HG02571 (cell line): ENCODE results near the gene SRPK2.
A peak's percentile ranks its signal among the peaks of the same experiment; 100 is the strongest.
"Not testable (repeated sequence)": the region's sequence is repeated elsewhere in the genome, so short reads cannot be mapped to it uniquely, and the experiment has no call there.

Experiments used
- ATAC-seq: cut with Tn5 transposase; IDR thresholded peaks from one replicate; pipeline ENCODE4 v1.9.1; 2021; ENCODE audit warnings: mild to moderate bottlenecking, moderate library complexity; ENCODE audit not compliant: unreplicated experiment

The SRPK2 gene

GRCh38 chr7:105268511-105269392 is 120.0 kb downstream of the SRPK2 start:
- peak; percentile 66 for ATAC-seq

- ATAC-seq = peak; percentile 28
Measured at GRCh38 chr7:105268056-105268455, 120.7 kb downstream of the SRPK2 start.

DNA sequence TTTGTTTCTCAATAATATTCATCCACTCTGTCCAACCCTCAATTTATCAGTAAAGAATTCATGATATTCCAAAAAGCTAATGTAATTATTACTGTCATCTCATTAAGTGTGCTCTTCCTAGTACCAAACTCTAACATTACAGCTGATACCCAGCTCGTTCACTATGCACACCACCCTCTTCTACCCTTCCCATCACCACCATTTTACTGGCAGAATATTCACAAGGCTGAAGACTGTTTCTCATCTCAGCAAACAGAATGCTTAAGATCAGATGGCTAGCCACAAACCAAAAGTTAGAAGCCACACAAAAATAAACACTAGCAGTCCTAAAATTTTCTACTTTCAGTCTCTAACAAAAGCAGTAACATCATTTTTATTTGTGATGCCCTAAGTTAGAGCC is 121.5 kb downstream of the SRPK2 start:
- no peak for ATAC-seq

DNA sequence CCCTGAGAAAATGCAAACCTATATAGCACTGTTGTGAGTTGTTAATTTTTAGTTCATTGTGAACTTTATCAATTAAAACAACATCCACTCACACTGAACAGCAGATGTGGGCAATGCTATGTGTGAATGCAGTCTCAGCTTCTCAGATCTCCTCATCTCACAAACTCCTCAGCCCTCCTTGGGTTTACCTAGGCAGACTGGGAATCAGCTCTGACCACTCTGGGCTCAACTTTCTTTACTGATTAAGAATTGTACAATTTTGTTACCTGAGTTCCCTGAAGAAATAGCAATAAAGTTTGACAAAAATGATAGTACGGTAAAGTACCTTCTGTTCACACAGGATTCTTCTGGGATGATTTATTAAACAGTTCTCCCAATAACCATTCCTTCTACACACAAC is 124.0 kb downstream of the SRPK2 start:
- ATAC-seq = no peak

DNA sequence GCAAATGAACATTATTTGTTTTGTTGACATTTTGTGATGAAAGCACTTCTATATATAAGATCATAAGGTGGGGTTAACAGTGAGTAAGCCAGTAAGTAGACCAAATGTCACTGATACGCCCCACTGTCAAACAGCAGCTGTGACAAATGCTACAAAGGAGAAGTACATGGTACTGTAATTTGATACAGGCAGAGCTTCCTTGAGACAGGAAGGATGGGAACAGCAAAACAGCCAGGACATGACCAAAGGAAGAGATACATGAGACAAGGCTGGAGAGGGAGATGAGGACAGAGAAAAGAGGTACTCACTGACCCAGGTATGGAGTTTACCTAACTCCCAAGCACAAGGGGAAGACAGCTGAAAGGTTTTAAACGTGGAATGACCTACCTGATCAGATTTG is 127.0 kb downstream of the SRPK2 start:
- ATAC-seq = no peak

GRCh38 chr7:105260201-105260871 is 128.4 kb downstream of the SRPK2 start:
- not testable (repeated sequence) for ATAC-seq

DNA sequence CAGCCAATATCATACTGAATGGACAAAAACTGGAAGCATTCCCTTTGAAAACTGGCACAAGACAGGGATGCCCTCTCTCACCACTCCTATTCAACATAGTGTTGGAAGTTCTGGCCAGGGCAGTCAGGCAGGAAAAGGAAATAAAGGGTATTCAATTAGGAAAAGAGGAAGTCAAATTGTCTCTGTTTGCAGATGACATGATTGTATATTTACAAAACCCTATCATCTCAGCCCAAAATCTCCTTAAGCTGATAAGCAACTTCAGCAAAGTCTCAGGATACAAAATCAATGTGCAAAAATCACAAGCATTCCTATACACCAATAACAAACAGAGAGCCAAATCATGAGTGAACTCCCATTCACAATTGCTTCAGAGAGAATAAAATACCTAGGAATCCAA is 129.8 kb downstream of the SRPK2 start:
- ATAC-seq = not testable (repeated sequence)

DNA sequence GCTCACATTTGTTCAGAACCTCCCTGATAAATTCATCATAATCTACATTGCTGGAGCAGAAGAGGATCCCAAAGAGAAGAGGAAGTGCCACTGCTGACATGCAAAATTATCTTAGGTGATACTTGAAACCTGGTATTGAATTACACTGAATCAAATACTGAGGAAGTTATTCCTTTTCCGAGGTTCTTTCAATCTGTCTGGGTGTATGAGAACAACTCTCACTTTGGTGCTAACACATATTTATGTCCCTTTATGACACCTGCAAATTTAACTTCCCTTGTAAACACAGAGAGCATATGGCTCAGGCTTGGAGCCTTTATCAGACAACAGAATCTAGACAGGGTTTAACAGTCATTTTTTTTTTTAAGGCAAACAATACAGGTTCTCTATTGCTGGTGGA is 131.4 kb downstream of the SRPK2 start:
- no peak for ATAC-seq

DNA sequence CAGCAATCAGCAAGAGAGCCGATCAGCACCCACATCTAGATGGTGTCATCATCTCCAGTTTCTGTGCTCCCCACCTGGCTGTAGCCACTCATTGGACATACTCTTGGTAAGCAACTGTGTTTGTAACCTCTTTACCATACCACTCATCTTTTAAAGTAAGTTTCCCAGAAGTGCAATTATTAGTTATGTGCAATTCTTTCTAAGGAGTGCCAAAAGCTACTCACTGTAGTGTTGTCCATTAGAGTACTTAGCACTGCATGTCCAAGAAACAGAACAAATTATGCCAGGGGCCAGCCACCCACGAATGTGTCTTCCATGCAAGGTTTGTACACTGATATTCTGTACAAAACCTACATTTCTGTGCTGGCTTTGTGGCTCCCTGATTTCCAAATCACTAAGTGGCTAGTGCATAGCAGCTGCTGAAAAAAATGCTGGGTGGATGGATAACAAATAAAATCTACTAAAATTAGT is 131.9 kb downstream of the SRPK2 start:
- no peak for ATAC-seq

GRCh38 chr7:105250706-105251105 is 138.0 kb downstream of the SRPK2 start:
- no peak for ATAC-seq

DNA sequence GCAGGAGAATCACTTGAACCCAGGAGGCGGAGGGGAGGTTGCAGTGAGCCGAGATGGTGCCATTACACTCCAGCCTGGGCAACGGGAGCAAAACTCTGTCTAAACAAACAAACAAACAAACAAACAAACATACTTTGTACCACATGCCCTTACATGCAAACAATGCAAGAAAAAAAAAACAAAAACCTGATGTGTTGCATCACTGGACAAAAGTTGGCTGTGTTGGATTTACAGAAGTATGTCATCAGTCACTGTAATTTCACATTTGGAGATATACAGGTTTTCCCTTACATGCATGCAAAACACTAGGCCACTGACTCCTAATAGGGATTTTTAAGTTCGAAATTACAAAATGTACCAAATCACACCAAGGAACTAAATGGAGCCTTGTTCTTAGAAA is 138.5 kb downstream of the SRPK2 start:
- ATAC-seq = no peak

GRCh38 chr7:105249216-105249615 is 139.5 kb downstream of the SRPK2 start:
- no peak for ATAC-seq

DNA sequence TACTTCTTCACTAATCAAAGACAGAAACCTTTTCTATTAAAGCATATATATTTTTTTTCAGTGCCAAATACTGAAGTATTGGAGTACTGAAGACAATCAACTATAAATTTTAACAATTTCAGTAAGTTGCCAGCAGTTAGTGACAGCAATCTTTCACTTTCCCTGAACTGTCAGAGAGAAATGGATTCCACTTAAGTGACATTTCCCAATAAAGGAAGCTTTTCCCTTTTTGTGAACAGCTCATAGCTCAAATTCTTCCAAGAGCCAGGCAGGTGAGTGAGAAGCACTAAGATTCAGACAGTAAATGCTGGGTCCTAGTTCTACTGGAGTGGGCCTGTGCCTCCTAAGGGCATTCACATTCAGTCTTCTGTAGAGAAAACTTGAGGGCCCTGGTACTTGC is 142.0 kb downstream of the SRPK2 start:
- no peak for ATAC-seq

GRCh38 chr7:105246256-105246655 is 142.5 kb downstream of the SRPK2 start:
- ATAC-seq = no peak

DNA sequence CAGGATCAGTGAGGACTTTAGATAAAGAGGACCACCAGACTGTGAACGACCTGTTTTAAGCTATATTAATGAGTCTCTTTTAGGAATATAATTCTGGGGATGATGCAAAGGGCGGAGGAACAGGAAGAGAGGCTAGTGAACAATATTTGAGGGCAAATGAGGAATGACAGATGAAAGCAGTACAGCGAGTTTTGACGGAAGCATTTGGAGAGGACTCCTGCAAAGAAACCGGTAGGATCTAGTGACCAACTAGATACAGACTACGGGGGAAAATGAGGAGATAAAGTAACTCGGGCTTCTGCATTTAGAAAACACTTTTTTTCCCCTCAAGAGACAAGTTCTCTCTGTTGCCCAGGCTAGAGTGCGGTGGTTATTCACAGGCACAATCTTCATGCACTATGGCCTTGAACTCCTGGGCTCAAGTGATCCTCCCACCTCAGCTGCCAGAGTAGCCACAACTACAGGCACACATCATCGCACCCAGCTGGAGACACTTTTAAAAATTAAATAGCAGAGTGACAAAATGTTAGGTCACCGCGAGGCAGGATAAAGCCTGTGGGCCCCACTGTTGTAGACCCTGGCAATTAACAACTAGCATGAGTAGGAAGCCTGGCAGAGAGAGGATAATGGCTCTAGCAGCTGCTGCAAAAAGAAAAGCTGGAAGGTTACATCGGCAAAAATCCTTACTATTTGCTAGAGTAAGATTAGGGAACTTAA is 143.2 kb downstream of the SRPK2 start:
- ATAC-seq = no peak

DNA sequence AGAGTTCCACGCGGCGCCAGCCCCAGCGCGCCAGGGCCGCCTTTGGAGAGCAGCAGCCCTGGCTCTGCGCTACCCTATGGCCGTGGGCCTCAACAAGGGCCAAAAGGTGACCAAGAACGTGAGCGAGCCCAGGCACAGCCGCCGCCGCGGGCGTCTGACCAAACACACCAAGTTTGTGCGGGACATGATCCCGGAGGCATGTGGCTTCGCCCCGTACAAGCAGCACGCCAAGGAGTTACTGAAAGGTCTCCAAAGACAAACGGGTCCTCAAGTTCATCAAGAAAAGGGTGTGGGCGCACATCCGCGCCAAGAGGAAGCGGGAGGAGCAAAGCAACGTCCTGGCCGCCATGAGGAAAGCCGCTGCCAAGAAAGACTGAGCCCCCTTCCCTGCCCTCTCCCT is 144.1 kb downstream of the SRPK2 start:
- no peak for ATAC-seq

GRCh38 chr7:105241198-105241597 is 147.5 kb downstream of the SRPK2 start:
- ATAC-seq = no peak

GRCh38 chr7:105238198-105238765 is 150.4 kb downstream of the SRPK2 start:
- no peak for ATAC-seq

DNA sequence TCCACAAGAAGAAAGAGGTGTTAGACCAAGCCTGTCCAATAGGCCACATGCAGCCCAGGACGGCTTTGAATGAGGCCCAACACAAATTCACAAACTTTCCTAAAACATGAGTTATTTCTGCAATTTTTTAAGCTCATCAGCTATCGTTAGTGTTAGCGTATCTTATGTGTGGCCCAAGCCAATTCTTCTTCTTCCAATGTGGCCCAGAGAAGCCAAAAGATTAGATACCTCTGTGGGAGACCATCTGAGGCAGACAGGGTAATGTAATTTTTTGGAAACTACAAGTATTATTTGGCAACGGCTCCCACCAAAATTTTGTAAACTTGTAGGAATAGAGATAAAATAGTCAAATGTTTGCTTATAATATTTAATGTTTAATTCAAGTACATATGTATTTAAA is 153.8 kb downstream of the SRPK2 start:
- ATAC-seq = no peak

DNA sequence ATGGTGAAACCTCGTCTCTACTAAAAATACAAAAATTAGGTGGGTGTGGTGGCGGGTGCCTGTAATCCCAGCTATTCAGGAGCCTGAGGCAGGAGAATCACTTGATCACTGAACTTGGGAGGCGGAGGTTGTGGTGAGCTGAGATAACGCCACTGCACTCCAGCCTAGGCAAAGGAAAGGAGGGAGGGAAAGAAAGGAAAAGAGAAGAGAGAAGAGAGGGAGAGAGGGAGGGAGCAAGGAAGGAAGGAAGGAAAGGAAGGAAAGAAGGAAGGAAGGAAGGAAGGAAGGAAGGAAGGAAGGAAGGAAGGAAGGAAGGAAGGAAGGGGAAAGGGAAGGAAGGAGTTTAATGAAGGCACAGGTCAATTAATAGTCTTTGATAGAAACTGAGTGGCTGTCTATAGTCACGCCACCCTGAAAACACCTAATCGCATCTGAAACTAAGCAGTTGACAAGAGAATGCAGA is 155.9 kb downstream of the SRPK2 start:
- not testable (repeated sequence) for ATAC-seq

- ATAC-seq = no peak
Measured at GRCh38 chr7:105230486-105230885, 158.2 kb downstream of the SRPK2 start.
